Measurements from ENCODE around the gene SERPINH1.

Gene SERPINH1

GRCh38 chr11:75533896-75534258 is 28.2 kb upstream of the SERPINH1 start:
- DNase-seq = no peak

- DNase-seq = no peak
These were observed 27.6 kb upstream of the SERPINH1 start for GRCh38 chr11:75534259-75535069.

- no peak for DNase-seq
These were observed 27.0 kb upstream of the SERPINH1 start for GRCh38 chr11:75535071-75535470.

GRCh38 chr11:75536786-75537641 is 25.0 kb upstream of the SERPINH1 start:
- DNase-seq = no peak

GRCh38 chr11:75537740-75538139 is 24.3 kb upstream of the SERPINH1 start:
- DNase-seq = no peak

- DNase-seq = no peak
These were observed 23.7 kb upstream of the SERPINH1 start for GRCh38 chr11:75538150-75538942.

- no peak for DNase-seq
These were observed 22.4 kb upstream of the SERPINH1 start for GRCh38 chr11:75539459-75540334.

GRCh38 chr11:75541193-75542087 is 20.6 kb upstream of the SERPINH1 start:
- DNase-seq = no peak

GRCh38 chr11:75542088-75542438 is 20.0 kb upstream of the SERPINH1 start:
- no peak for DNase-seq

GRCh38 chr11:75543806-75544205 is 18.2 kb upstream of the SERPINH1 start:
- DNase-seq = no peak

GRCh38 chr11:75547177-75547576 is 14.9 kb upstream of the SERPINH1 start:
- DNase-seq = no peak

- peak; percentile 4 to 69 for DNase-seq
These were observed 14.4 kb upstream of the SERPINH1 start for GRCh38 chr11:75547617-75548058.

GRCh38 chr11:75548595-75549272 is 13.3 kb upstream of the SERPINH1 start:
- no peak for DNase-seq

GRCh38 chr11:75549370-75549958 is 12.6 kb upstream of the SERPINH1 start:
- no peak for DNase-seq

GRCh38 chr11:75553182-75553581 is 8.9 kb upstream of the SERPINH1 start:
- DNase-seq = no peak

GRCh38 chr11:75553889-75554257 is 8.2 kb upstream of the SERPINH1 start:
- DNase-seq = no peak

- DNase-seq = peak; percentile 56 to 87
These were observed 7.6 kb upstream of the SERPINH1 start for GRCh38 chr11:75554258-75555022.

- DNase-seq = no peak
These were observed 6.8 kb upstream of the SERPINH1 start for GRCh38 chr11:75555079-75555811.

- DNase-seq = no peak
These were observed 5.8 kb upstream of the SERPINH1 start for GRCh38 chr11:75556275-75556674.
